Stimulated activated CD4-positive, alpha-beta T cell treated with anti-CD3 and anti-CD28 coated beads, Interleukin-15, amount 100 ng/mL, for 1 hour (primary cell): ENCODE results near the gene NHEJ1.

Experiments used
- DNase-seq, 2 donors: peaks; one replicate each; pipeline ENCODE4 v3.0.0-alpha.2; 2020; ENCODE audit warnings: low read depth in 1 of 2, low spot score in 1 of 2

The NHEJ1 gene

GRCh38 chr2:219090436-219091299 lies 69.9 kb downstream of the NHEJ1 start:
- no peak for DNase-seq

DNA sequence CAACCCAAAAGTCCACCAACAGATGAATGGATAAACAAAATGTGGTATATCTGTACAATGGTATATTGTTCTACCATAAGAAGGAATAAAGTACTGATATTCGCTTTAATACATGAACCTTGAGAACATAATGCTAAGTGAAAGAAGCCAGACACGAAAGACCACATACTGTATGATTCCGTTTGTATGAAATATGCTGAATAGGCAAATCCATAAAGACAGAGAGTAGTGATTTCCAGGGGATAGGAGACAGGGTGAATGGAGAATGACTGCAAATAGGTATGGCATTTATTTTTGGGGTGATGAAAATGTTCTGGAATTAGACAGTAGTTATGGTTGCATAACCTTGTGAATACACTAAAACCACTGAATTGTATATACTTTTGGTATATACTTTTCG lies 71.3 kb downstream of the NHEJ1 start:
- DNase-seq, result no peak

GRCh38 chr2:219087848-219088247 lies 72.8 kb downstream of the NHEJ1 start:
- DNase-seq, result no peak

DNA sequence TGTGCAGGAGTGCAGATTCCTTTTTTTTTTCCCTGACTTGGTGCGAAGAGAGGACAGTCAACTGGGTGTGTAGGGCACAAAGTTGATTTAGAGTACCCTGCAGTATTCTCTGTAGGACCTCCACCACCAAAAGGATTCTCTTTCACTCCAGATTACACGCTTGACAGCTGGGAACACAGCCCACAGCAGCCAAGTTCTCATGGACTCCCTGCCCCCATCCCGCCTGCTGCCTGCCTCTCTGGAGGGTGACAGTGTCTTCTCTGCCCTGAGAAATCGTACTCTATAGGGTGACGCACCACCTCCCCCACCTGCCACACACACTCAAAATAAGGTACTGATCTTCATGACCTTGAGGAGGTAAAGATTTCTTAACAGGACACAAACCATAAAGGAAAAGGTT lies 73.3 kb downstream of the NHEJ1 start:
- no peak for DNase-seq

- DNase-seq, result no peak
These were observed 74.4 kb downstream of the NHEJ1 start for GRCh38 chr2:219086196-219086595.

- DNase-seq, result no peak
These were observed 75.8 kb downstream of the NHEJ1 start for GRCh38 chr2:219084791-219085190.

GRCh38 chr2:219082332-219082958 lies 78.2 kb downstream of the NHEJ1 start:
- no peak for DNase-seq

- no peak for DNase-seq
These were observed 78.8 kb downstream of the NHEJ1 start for GRCh38 chr2:219081701-219082331.

GRCh38 chr2:219081096-219081495 lies 79.5 kb downstream of the NHEJ1 start:
- no peak for DNase-seq

- no peak for DNase-seq
These were observed 81.2 kb downstream of the NHEJ1 start for GRCh38 chr2:219079417-219079816.

DNA sequence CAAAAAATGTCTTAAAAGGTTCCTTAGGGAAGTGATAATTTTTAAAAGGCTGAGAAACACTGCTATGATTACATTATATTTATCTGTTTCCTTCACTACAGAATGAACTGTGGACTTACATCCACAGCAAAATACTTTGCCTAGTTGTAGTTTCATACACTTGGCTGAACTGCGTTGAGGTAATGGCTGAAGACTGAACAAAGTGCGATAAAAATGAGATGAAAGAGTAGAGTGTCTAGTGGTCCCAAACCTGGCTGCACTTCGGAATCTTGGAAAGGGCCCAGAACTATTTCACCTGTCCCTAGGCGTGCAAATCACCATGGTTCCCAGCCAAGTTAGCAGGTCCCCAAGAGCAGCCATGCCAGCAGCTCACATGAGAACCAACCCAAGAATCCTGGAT lies 81.7 kb downstream of the NHEJ1 start:
- DNase-seq, result no peak

DNA sequence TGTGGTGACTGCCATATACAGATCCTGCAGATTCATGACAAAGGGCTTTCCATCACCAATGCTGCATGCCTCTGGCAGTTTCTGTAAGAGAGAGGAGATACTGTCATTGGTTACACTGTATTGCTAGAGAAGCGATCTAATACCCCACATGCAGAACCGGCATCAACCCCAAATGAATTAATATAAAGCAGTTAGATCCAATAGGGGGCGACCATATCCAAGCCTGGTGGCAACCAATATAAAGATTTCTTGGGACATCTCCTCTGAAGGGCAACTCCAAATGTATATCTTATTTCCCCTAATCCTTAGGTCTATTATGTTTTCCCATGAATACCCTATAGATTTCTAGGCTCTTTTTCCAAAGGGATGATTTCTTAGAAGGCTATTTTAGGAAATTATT lies 82.5 kb downstream of the NHEJ1 start:
- DNase-seq, result no peak

DNA sequence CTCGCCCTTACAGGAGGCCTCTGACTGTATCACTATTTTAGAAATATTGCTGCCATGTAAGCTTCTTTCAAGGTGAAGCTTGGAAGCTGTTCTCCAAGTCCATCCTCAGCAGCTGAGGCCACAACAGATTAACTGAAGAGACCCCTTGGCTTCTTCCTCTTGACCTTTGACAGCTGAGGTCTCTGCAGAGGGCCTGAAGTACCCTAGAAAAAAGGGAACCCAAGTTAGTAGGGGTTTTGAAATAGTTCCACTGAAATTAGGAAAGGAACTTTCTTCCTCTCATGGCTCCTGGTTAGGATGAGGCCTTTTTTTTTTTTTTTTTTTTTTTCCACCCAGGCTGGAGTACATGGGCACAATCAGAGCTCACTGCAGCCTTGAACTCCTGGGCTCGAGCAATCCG lies 84.4 kb downstream of the NHEJ1 start:
- no peak for DNase-seq

- DNase-seq, result no peak
These were observed 87.0 kb downstream of the NHEJ1 start for GRCh38 chr2:219073413-219074129.

DNA sequence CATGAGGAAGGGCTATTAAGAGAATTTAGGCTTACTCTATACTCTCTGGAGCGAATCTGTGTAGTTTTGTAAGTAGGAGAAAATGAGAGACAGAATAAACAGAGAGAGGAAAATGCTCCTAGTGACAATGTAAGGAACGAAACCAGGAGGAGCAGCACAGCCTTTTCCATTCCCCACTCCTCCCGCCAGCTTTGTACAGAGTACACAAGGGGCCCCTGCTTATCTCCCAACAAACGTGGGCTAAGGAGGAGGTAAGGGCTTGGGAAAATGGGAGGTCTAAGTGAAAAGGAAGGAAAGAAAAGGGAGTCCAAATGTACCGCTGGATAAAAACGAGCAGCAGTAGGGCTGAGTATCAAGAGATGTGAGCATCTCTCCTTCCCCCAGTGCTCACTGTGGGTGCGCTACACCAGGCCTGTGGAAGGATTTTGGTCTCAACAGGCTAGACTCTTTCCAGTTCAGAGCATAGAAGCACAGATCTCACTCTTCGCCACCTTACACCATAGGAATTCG lies 87.8 kb downstream of the NHEJ1 start:
- DNase-seq, result no peak

DNA sequence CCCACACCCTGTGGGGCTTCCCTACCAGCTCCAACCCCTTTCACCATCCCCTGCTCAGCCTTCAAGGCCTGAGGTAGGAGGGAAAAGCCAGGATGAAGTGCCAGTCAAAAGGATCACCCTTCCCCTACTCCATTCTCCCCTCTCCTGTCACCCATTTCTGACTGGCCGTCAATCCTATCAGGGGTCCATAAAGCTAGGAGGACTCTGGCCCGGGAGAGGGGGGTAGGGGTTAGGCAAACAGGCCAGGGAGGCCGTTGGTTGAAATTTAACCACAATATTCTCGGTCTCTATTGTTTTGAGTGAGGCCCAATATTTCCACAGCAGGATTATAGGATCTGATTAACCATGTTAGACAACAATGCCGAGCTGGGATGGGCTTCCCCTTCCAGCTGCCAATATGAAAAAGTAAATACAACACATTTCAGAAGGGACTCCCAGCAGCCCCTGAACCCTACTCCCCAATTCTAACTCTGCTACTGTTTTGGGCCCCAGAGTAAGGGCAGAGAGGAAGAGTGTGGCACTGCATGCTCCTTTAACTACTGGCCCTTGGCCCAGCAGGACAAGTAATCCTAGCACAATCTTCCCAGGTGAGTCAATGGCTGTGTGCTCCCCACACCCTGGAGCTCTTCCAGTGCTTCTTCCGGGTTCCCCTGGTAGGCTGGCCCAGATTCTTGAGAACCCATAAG lies 89.3 kb downstream of the NHEJ1 start:
- DNase-seq, result no peak

GRCh38 chr2:219065484-219065883 lies 95.1 kb downstream of the NHEJ1 start:
- no peak for DNase-seq

DNA sequence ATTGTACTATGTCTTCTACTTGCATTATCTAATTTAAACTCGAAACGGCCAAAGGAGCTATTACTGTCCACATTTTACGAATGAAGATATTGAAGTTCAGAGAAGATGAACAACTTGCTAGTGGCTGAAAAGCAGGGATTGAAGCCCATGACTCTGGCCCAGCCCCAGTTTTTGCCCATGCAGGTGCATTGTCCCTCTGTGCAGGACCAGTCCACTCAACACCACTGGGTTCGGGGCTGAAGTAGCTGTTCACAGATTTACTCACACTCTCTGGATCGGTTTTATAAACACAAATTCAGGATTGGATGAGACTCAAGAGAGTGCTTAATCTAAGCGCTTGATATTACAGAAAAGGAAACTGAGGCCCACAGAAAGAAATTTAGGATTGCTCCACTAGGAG lies 98.5 kb downstream of the NHEJ1 start:
- DNase-seq, result no peak

- no peak for DNase-seq
These were observed 99.5 kb downstream of the NHEJ1 start, which contains the start of gene IHH for GRCh38 chr2:219060821-219061791. Gene IHH (minus strand): TSS chr2:219060921. CDS start chr2:219060467, 454 bp downstream.
